Spleen (tissue), 7 donors: Measurements from ENCODE around the gene CCDC93.

Experiments used
- CTCF ChIP-seq, 11 experiments: fragments of 200-600 bp in 7 of 11; fragments of 450-650 bp in 4 of 11; sonication (generic) in 4 of 11; IDR thresholded peaks in 8 of 11; conservative IDR thresholded peaks in 3 of 11; 1 replicate in 7 of 11; 2 replicates in 4 of 11; pipeline versions ENCODE4 v1.4.0 to v1.8.0; 2016 to 2021; ENCODE audit warnings: antibody characterized with exemption in 11 of 11, inconsistent platforms in 4 of 11, mild to moderate bottlenecking in 1 of 11
- POLR2A ChIP-seq, 3 donors: fragments of 450-650 bp; IDR thresholded peaks; one replicate each; pipeline ENCODE4 v1.5.1; 2017; ENCODE audit warnings: antibody characterized with exemption in 3 of 3, mild to moderate bottlenecking in 1 of 3
- donor health status: DM: no; HTN: no; CAD: no; lungs with moderate emphysema.
- donor health status: DM: no; HTN: no; CAD: no.
- donor health status: DM: no; HTN: no; CAD: no.

- TF ChIP-seq POLR2A (IDR thresholded peaks at IDR 0.05): no peak
- TF ChIP-seq CTCF (IDR thresholded peaks at IDR 0.05 in 8 of 11, conservative IDR thresholded peaks at IDR 0.05 in 3 of 11): no peak
These were observed 38.6 kb upstream of the CCDC93 start for GRCh38 chr2:118052474-118052873.
